H1 (cell line): ENCODE data around the gene CD200R1L. TPM values are rescaled to one million over a fixed set of nuclear protein-coding genes. Genes with fewer than 3 reads are reported as not detected.

Experiments
- BRCA1 ChIP-seq: IDR thresholded peaks from 2 replicates; pipeline ENCODE4 v1.6.1; 2012; ENCODE audit warnings: low read depth, low read length, improper control_type of control experiment
- JUND ChIP-seq: IDR thresholded peaks from 2 replicates; pipeline ENCODE4 v1.6.1; 2011; ENCODE audit warnings: mild to moderate bottlenecking, improper control_type of control experiment, low read length
- SRF ChIP-seq: IDR thresholded peaks from 2 replicates; pipeline ENCODE4 v1.6.1; 2011; ENCODE audit warnings: mild to moderate bottlenecking, low read depth, low read length, moderate library complexity
- polyA plus RNA-seq, 7 experiments: library from polyadenylated mRNA; depleted of rRNA in 3 of 7; stranded (reverse) in 5 of 7; unstranded in 2 of 7; fragments of >200 nt in 5 of 7; fragments of 200-250 nt in 2 of 7; gene quantifications; 1 replicate in 5 of 7; 2 replicates in 1 of 7; 4 replicates in 1 of 7; pipeline versions ENCODE4 v1.2.1 to v1.2.3, GENCODE V29; 2011 to 2013; ENCODE audit warnings: missing spikeins in 2 of 7, mixed read lengths in 2 of 7
- total RNA-seq: library from RNA; stranded (reverse); fragmentation: NEBNext Ultra II Directional; extraction: Animal tissue kit (Norgen Biotek cat#: 25700); gene quantifications from 2 replicates; pipeline ENCODE4 v1.2.1, GENCODE V29; 2021
- TF ChIP-seq, protein P1 (sequence below): fragments of 300-600 bp; sonication (generic); IDR thresholded peaks from 2 replicates; pipeline ENCODE4 v1.7.1; 2012; ENCODE audit warnings: low read length, moderate library complexity, mild to moderate bottlenecking, inconsistent platforms; ENCODE audit not compliant: insufficient replicate concordance
- TF ChIP-seq, protein P2 (sequence below): IDR thresholded peaks from 2 replicates; pipeline ENCODE4 v1.6.1; 2012; ENCODE audit warnings: inconsistent platforms
- TF ChIP-seq, protein P3 (sequence below): IDR thresholded peaks from 2 replicates; pipeline ENCODE4 v1.6.1; 2012; ENCODE audit warnings: inconsistent platforms
- TF ChIP-seq, protein P4 (sequence below), 3 experiments: IDR thresholded peaks; 1 replicate in 2 of 3; 2 replicates in 1 of 3; pipeline versions ENCODE4 v1.5.1 to v1.6.1; 2011; ENCODE audit warnings: low read length in 3 of 3, mild to moderate bottlenecking in 3 of 3, inconsistent platforms in 2 of 3, low read depth in 1 of 3, moderate library complexity in 1 of 3; ENCODE audit not compliant: insufficient read depth in 1 of 3; ENCODE audit errors: control extremely low read depth in 1 of 3

CD200R1L gene
- total and polyA plus RNA-seq, 2 of the 8 experiments (the other 6 are each of a cell fraction or from before 2014, with no cell fraction given), result not detected

DNA sequence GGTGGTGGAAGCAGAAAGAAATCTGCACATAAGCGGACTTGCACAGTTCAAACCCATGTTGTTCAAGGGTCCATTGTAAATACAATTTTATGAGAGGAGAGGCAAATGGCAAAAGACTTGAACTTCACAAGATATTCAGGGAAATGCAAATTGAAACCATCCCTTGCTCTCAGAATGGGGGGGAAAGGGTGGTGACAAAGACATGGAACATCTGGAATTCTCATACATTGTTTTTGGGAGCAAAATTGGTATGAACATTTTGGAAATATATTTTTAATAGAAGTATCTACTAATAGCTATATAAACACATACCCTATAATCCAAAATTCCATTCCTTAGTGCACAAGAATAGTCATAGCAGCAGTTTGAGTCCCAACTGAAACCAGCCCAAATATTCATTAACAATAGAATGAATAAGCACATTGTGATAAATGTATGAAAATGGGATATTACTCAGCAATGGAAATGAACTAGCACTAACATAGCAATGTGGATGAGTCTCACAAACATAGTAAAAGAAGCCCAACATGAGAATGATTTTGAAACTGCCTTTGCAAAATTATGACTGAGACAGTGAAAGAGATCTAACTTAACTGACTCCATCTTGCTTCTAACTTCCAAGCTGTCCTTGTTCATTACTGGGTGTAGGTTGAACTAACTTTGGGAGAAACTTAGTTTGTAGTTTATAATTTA lies 77.2 kb downstream of the CD200R1L start (continued):
- TF ChIP-seq, protein P1, sequence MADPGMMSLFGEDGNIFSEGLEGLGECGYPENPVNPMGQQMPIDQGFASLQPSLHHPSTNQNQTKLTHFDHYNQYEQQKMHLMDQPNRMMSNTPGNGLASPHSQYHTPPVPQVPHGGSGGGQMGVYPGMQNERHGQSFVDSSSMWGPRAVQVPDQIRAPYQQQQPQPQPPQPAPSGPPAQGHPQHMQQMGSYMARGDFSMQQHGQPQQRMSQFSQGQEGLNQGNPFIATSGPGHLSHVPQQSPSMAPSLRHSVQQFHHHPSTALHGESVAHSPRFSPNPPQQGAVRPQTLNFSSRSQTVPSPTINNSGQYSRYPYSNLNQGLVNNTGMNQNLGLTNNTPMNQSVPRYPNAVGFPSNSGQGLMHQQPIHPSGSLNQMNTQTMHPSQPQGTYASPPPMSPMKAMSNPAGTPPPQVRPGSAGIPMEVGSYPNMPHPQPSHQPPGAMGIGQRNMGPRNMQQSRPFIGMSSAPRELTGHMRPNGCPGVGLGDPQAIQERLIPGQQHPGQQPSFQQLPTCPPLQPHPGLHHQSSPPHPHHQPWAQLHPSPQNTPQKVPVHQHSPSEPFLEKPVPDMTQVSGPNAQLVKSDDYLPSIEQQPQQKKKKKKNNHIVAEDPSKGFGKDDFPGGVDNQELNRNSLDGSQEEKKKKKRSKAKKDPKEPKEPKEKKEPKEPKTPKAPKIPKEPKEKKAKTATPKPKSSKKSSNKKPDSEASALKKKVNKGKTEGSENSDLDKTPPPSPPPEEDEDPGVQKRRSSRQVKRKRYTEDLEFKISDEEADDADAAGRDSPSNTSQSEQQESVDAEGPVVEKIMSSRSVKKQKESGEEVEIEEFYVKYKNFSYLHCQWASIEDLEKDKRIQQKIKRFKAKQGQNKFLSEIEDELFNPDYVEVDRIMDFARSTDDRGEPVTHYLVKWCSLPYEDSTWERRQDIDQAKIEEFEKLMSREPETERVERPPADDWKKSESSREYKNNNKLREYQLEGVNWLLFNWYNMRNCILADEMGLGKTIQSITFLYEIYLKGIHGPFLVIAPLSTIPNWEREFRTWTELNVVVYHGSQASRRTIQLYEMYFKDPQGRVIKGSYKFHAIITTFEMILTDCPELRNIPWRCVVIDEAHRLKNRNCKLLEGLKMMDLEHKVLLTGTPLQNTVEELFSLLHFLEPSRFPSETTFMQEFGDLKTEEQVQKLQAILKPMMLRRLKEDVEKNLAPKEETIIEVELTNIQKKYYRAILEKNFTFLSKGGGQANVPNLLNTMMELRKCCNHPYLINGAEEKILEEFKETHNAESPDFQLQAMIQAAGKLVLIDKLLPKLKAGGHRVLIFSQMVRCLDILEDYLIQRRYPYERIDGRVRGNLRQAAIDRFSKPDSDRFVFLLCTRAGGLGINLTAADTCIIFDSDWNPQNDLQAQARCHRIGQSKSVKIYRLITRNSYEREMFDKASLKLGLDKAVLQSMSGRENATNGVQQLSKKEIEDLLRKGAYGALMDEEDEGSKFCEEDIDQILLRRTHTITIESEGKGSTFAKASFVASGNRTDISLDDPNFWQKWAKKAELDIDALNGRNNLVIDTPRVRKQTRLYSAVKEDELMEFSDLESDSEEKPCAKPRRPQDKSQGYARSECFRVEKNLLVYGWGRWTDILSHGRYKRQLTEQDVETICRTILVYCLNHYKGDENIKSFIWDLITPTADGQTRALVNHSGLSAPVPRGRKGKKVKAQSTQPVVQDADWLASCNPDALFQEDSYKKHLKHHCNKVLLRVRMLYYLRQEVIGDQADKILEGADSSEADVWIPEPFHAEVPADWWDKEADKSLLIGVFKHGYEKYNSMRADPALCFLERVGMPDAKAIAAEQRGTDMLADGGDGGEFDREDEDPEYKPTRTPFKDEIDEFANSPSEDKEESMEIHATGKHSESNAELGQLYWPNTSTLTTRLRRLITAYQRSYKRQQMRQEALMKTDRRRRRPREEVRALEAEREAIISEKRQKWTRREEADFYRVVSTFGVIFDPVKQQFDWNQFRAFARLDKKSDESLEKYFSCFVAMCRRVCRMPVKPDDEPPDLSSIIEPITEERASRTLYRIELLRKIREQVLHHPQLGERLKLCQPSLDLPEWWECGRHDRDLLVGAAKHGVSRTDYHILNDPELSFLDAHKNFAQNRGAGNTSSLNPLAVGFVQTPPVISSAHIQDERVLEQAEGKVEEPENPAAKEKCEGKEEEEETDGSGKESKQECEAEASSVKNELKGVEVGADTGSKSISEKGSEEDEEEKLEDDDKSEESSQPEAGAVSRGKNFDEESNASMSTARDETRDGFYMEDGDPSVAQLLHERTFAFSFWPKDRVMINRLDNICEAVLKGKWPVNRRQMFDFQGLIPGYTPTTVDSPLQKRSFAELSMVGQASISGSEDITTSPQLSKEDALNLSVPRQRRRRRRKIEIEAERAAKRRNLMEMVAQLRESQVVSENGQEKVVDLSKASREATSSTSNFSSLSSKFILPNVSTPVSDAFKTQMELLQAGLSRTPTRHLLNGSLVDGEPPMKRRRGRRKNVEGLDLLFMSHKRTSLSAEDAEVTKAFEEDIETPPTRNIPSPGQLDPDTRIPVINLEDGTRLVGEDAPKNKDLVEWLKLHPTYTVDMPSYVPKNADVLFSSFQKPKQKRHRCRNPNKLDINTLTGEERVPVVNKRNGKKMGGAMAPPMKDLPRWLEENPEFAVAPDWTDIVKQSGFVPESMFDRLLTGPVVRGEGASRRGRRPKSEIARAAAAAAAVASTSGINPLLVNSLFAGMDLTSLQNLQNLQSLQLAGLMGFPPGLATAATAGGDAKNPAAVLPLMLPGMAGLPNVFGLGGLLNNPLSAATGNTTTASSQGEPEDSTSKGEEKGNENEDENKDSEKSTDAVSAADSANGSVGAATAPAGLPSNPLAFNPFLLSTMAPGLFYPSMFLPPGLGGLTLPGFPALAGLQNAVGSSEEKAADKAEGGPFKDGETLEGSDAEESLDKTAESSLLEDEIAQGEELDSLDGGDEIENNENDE, result no peak
- TF ChIP-seq SRF (no peak), BRCA1 (no peak), JUND (no peak)
- TF ChIP-seq, protein P2, sequence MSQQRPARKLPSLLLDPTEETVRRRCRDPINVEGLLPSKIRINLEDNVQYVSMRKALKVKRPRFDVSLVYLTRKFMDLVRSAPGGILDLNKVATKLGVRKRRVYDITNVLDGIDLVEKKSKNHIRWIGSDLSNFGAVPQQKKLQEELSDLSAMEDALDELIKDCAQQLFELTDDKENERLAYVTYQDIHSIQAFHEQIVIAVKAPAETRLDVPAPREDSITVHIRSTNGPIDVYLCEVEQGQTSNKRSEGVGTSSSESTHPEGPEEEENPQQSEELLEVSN, result no peak
- TF ChIP-seq, protein P3, sequence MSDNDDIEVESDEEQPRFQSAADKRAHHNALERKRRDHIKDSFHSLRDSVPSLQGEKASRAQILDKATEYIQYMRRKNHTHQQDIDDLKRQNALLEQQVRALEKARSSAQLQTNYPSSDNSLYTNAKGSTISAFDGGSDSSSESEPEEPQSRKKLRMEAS, result no peak
- TF ChIP-seq, protein P4, sequence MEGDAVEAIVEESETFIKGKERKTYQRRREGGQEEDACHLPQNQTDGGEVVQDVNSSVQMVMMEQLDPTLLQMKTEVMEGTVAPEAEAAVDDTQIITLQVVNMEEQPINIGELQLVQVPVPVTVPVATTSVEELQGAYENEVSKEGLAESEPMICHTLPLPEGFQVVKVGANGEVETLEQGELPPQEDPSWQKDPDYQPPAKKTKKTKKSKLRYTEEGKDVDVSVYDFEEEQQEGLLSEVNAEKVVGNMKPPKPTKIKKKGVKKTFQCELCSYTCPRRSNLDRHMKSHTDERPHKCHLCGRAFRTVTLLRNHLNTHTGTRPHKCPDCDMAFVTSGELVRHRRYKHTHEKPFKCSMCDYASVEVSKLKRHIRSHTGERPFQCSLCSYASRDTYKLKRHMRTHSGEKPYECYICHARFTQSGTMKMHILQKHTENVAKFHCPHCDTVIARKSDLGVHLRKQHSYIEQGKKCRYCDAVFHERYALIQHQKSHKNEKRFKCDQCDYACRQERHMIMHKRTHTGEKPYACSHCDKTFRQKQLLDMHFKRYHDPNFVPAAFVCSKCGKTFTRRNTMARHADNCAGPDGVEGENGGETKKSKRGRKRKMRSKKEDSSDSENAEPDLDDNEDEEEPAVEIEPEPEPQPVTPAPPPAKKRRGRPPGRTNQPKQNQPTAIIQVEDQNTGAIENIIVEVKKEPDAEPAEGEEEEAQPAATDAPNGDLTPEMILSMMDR (IDR thresholded peaks at IDR 0.05; ENCODE audit: control extremely low read depth in 1 of 3, insufficient read depth in 1 of 3, low read depth in 1 of 3, low read length in 3 of 3), result no peak
